CD4-positive, alpha-beta T cell treated with Interferon alpha-2 for 1 hour (primary cell): ENCODE results near the gene EIF3C.
"Not testable (repeated sequence)": the region's sequence is repeated elsewhere in the genome, so short reads cannot be mapped to it uniquely, and the experiment has no call there.

Experiments
- DNase-seq, 2 donors: peaks; one replicate each; pipeline ENCODE4 v3.0.0-alpha.2; 2020 to 2022

Gene EIF3C, protein sequence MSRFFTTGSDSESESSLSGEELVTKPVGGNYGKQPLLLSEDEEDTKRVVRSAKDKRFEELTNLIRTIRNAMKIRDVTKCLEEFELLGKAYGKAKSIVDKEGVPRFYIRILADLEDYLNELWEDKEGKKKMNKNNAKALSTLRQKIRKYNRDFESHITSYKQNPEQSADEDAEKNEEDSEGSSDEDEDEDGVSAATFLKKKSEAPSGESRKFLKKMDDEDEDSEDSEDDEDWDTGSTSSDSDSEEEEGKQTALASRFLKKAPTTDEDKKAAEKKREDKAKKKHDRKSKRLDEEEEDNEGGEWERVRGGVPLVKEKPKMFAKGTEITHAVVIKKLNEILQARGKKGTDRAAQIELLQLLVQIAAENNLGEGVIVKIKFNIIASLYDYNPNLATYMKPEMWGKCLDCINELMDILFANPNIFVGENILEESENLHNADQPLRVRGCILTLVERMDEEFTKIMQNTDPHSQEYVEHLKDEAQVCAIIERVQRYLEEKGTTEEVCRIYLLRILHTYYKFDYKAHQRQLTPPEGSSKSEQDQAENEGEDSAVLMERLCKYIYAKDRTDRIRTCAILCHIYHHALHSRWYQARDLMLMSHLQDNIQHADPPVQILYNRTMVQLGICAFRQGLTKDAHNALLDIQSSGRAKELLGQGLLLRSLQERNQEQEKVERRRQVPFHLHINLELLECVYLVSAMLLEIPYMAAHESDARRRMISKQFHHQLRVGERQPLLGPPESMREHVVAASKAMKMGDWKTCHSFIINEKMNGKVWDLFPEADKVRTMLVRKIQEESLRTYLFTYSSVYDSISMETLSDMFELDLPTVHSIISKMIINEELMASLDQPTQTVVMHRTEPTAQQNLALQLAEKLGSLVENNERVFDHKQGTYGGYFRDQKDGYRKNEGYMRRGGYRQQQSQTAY

DNA sequence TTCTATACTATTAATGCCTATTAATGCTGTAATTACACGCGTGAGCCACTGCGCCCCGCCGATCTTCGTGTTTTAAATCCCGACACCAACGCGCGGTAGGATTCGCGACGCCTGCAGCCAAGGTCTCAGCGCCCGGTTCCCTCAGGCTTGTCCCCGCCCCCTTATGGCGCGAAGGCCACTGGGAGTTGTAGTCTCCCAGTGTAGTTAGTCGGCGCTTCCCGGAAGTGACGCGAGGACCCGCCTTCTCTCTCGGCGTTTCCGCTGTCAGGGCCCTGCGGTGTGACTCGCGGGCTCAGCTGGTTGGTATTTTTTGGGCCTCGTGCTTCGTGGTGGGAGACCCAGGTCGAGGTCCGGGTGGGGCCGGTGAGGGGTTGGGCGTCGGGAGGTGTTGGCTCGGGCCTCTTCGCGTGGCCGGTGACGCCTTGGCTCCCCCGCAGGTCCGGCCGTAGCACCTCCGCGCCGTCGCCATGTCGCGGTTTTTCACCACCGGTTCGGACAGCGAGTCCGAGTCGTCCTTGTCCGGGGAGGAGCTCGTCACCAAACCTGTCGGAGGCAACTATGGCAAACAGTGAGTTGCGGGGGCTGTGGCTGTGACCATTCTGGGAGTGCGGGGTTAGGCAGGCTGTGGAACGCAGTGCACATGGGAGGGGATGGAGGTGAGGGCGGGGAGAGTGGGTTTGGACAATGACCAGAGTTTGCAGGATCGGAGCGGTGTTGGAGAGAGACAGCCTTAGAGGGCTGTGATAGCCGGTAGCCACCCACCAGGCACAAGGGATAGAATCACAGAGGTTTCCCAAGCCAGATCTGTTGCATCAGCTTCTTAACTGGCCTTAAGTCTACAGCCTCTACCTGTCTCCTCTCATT is at the start of gene EIF3C:
Gene EIF3C, plus strand, starts transcription at position 245 of the 864 bp plus-strand sequence. Its CDS starts 223 bp downstream, at position 468.
- DNase-seq, result not testable (repeated sequence)

DNA sequence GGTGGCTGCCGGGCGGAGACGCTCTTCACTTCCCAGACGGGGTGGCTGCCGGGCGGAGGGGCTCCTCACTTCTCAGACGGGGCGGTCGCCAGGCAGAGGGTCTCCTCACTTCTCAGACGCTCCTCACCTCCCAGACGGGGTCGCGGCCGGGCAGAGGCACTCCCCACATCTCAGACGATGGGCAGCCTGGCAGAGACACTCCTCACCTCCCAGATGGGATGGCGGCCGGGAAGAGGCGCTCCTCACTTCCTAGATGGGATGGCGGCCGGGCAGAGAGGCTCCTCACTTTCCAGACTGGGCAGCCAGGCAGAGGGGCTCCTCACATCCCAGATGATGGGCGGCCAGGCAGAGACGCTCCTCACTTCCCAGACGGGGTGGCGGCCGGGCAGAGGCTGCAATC is 45.0 kb upstream of the EIF3C start:
- not testable (repeated sequence) for DNase-seq

DNA sequence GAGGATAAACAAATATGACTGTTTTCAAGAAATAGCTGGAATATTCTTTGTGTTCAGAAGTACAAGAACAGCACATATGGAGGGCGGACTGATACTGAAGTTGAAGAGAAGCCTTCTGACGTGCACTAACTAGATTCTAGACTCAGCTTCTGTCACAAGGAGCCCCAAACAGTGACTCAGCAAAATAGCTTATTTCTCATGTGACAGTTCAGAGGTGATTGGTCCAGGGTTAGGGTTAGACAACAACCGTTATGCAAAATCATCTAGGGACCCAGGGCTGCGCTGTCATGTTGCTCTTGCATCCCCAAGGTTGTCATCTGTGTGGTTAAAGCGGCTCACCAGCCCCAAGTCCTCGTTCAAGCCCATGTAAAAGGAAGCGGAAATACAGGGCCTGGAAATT is 43.8 kb upstream of the EIF3C start:
- not testable (repeated sequence) for DNase-seq

DNA sequence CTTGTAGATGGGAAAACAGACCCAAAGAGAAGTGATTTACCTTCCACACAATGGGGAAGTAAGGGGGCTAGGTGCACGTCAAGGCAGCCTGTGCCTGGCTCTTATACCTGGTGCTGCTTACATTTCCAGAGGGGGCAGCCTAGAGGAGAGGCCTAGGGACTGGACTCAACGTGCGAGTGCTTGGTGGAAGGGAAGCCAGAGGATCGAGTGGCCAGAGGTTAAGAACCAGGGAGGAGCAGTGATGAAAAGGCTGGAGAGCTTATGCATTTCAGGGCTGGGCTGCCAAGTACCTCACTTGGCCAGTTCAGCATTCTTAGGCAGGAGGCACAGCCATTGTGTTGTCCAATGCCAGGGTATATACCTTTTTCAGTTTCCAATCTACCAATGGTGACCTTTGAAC is 43.1 kb upstream of the EIF3C start:
- DNase-seq, result not testable (repeated sequence)

DNA sequence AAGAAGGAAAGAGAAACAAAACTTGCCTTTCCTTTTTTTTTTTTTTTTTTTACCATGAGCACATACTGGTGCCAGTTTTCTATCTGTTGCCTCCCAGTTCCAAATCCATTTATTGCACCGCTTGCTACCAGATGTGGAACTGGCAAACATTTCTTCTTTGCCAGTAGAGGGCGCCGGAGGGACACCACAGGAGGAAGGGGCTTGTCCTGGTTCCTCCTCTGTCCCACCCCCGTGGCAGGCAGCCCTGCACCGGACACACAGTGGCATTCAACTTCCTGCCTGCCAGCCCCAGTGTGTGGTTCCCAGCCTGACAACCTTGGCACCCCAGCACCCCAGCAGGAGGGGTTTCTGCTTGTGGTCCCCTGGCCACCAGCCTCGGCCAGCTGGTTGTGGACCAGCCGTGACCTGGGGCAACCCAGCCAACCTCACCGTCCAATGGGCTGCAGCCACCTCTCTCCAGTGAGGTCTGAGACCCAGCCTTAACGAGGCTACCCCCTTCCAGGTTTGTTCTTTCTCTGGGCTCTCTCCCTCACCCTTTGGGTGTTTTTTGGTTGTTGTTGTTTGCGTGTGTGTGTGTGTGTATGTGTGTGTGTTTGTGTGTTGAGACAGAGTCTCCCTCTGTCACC is 22.8 kb upstream of the EIF3C start:
- DNase-seq, result not testable (repeated sequence)

DNA sequence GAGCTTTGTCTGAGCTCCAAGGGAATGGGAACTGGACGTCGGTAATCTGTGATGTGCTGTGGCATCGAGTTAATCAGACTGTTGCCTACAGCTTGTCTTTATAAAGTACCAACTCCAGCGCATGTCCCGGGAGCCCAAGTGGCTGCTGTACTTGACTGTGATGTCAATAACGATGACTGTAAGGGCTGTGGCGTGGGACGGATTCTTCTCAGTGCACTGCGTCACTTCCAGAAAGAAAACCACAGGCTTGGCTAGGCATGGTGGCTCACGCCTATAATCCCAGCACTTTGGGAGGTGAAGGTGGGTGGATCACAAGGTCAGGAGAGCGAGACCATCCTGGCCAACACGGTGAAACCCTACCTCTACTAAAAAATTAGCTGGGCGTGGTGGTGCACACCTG is 21.8 kb upstream of the EIF3C start:
- DNase-seq, result not testable (repeated sequence)

DNA sequence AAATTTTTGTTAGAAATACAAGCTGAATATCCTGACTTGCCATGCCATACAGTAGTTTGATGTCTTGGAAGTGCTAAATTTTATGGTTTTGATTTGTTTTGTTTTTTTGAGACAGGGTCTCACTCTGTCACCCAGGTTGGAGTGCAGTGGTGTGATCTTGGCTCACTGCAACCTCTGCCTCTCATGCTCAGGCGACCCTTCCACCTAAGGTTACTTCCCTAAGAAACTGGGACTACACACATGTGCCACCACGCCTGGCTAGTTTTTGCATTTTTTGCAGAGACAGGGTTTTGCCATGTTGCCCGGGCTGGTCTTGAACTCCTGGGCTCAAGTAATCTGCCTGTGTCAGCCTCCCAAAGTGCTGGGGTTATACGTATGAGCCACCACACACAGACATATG is 19.5 kb upstream of the EIF3C start:
- DNase-seq, result not testable (repeated sequence)

DNA sequence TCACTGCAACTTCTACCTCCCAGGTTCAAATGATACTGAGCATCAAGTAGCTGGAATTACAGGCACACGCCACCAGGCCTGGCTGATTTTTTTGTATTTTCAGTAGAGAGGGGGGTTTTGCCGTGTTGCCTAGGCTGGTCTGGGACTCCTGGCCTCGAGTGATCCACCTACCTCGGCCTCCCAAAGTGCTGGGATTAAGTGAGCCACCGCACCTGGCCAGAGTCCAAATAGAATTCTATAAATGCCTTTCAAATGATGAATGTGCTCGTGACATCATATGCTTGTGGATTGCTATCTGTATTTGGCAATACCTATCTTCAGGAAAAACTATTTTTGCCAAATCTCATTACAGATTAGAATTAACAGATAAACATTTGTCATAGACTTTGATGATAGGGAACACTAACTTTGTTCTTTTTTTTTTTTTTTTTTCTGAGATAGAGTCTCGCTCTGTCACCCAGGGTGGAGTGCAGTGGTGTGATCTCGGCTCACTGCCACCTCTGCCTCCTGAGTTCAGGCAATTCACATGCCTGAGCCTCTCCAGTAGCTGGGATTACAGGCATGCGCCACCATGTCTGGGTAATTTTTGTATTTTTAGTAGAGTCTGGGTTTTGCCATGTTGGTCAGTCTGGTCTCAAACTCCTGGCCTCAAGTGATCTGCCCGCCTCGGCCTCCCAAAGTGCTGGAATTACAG is 17.9 kb upstream of the EIF3C start:
- DNase-seq, result not testable (repeated sequence)

DNA sequence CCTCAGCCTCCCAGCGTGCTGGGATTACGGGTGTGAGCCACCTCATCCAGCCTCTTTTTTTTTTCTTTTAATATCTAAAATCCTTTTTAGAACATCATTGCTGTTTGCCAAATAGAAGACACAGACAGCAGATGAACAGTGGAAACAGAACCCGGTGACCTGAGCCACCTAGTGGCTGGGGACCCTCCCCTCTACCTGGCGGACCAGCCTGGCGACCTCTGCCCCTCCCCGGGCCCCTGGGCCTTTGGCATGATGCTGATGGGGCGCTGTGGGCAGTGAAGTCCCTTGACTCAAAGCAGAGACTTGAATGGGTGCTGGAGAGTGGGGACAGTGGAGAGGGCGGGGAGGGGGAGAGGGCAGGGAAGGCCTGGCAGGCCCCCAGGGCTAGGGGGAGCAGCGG is 11.5 kb upstream of the EIF3C start:
- DNase-seq, result not testable (repeated sequence)

DNA sequence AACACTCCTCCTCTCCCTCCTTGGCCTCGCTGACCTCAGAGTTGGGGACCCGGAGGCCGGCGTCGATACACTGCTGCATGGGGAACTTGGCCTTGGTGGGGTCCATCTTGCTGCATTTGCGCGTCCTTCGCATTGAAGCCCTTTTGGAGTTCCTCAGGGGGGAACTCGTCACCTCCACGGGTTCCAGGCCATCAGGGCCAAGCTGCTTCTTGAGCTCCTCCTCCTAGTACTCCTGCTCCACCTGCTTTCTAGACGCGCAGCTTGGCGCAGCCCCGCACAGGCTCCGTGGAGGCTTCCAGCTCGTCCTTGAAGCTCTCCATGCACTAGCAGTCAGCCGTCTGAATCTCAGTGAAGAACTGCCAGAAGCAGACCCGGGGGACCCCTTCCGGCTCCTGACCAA is 10.9 kb upstream of the EIF3C start:
- DNase-seq, result not testable (repeated sequence)

DNA sequence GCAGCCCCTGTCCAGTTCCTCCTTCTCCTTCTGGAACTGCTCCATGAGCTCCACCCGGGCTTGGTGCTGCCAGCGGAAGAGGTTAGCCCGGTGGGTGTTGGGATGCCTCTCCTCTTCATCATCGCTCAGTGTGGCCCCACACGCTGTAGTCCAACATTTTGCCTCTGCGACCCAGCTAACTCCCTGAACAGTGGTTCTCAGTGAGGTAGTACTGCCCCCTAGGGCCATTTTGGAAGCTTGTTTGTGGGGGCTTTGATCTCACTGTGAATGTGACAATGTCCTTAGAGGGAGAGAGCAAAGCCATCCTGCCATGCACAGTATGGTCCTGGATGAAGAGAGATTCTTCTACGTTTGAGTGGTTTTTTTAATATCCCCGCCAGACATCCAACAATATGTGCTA is 9.9 kb upstream of the EIF3C start:
- not testable (repeated sequence) for DNase-seq

DNA sequence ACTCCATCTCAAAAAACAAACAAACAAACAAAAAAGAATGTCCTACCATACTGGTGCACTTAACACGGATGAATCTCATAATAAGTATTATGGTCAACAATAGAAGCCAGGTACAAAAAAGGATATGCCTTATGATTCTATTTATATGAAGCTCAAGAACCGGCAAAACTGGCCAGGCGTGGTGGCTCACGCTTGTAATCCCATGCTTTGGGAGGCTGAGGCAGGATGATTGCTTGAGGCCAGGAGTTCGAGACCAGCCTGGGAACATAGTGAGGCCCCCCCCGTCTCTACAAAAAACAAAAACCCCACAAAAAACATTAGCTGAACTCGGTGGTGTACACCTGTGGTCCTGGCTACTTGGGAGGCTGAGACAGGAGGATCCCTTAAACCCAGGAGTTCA is 7.0 kb upstream of the EIF3C start:
- DNase-seq, result not testable (repeated sequence)

DNA sequence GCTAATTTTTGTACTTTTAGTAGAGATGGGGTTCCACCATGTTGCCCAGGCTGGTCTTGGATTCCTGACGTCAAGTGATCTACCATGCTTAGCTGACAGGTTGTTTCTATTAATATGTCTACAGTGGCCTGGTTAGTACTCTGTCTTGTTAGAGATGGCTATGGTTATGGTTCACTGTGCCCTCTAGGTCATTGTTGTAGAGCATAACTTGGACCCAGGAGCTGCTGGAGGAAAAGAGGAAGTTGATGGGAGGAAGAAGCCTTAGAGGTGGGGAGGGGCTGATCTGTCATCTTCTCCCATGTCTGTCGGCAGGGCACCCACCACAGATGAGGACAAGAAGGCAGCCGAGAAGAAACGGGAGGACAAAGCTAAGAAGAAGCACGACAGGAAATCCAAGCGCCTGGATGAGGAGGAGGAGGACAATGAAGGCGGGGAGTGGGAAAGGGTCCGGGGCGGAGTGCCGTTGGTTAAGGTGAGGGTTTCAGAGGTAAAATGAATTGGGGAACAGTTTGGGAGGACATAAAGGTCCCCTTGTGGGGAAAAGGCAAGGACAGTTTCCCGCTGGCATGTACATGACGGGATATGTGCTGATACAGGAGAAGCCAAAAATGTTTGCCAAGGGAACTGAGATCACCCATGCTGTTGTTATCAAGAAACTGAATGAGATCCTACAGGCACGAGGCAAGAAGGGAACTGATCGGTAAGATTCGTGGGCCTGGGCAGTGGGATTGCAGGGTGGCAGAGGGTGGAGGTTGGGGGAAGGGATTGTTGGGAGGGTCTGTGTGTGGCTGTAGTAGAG is 11.8 kb downstream of the EIF3C start:
- DNase-seq, result not testable (repeated sequence)

DNA sequence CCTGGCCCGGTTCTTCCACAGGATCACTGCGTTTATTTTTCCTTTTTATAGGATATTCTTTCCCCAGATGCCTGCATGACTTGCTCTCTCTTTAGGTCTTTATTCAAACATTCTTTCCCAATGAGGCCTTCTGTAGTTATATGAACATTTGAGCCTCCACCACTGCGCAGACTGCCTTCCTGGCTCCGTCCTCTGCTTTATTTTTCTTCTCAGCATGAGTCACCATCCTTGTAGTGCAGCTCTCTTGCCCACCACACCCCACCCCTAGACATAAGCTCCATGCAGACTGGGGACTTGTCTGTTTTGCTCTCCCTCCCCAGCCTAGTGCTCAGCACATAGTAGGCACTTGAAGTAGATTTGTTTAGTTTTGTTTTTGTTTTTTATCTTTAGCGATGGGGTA is 20.0 kb downstream of the EIF3C start:
- not testable (repeated sequence) for DNase-seq

DNA sequence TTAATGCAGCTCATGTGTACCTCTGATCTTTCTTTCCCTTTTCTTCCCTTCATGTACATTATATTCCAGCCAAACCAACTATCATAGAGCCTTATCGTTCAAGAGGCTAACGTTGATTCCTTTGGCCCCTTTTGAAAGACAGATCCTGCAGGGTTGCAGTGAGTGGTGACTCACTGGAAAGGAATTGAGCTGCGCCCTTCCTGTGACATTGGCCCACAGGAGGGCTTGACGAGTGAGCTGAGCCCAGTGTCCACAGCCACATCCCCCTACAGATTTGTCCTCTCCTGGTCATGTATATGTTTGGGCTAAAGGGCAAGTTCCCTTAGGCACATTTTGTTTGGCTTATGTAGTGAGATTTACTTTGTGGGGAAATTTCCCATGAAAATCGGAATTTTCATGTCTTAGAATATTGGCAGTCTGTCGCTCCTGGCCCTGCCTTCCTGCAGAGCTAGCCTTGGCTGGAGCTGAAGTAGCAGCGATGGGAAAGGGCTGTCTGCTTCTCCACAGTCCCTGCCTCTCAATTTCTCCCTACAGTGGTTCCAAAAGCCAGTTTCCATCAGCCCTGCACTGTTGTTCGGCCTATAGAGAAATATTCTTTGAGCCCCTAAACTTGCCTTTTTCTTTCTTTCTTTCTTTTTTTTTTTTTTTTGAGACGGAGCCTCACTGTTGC is 21.3 kb downstream of the EIF3C start:
- DNase-seq, result not testable (repeated sequence)

DNA sequence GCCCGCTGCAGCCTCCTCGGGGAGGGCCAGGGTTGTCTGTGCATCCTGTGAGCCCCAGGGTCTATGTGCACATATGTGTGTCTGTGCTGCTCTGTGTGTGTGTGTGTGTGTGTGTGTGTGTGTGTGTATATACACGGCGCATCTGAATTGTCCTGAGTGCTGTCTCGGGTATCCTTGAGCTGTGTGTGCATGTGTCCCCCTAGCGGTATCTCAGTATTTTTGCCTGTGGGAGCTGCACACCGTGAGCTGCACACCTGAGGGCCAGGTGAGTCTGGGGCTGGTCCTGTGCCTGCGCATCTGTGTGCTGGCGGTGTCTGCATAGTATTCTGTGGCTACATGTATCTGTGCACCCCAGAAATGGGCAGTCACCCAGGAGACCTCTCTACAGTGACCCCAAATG is 28.5 kb downstream of the EIF3C start:
- not testable (repeated sequence) for DNase-seq

DNA sequence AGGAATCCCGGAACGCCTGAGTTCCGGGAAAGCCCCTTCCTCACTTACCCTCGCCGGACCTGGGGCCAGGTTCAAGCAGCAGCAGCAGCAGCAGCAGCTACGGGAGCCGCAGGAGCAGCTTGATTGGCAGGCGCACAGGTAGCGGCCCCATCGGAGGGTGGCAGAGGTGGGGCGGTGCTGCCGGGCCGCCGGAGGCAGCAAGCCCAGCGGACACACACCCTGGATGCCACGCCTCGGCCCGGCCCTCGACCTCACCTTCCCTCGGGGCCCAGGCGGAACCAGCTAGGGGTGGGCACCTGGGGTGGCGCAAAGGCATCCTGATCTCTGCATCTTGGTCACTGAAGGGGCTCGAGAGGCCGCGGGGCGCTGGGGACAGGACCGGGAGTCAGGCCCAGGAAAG is 29.4 kb downstream of the EIF3C start:
- not testable (repeated sequence) for DNase-seq

DNA sequence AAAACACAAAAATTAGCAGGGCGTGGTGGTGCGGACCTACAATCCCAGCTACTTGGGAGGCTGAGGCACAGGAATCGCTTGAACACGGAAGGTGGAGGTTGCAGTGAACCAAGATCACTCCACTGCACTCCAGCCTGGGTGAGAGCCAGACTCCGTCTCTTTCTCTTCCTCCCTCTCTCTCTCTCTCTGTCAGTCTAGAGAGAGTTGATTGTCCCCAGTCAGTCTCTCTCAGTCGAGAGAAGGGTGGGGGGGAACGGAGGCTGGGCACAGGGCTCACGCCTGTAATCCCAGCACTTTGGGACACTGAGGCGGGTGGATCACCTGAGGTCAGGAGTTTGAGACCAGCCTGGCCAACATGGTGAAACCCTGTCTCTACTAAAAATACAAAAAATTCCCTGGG is 30.0 kb downstream of the EIF3C start:
- DNase-seq, result not testable (repeated sequence)

DNA sequence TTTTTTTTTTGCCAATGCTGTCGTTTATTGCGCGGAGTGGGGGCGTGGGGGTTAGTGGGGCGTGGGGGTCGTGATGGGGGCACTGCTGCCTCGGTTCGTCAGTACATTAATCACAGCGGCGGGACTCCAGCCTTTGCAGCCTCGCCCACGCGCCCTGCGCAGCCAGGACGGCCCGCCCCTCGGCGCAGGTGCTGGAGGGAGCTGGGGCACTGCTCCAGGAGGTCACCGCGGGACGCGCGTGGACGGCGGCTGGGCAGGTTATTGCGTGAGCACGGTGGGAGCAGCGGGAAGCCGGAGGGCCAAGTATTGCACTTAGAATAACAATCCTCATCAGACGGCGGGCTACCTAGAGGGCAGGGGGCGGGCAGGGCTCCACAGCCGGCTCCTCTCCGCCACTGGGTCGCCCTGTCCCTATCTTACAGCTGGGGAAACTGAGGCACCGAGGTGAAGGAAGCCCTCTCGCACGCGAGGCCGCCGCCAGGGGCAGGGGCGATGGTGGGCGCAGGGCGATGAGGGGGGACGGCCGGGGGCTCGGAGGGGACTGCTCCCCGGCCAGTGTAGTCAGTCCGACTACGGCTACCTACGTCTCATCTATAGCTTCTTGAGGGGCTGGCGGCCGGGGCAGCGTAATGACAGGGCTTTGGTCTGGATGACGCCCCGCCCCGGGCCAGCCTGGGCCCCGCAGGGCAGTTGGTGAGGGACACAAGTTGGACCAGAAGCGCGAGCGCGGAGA is 35.5 kb downstream of the EIF3C start:
- DNase-seq, result not testable (repeated sequence)
